Cardiac atrium fibroblast (primary cell): ENCODE measurements around the gene PRELID2. TPM values are rescaled to one million over a fixed set of nuclear protein-coding genes. Genes with fewer than 3 reads are reported as not detected.

Experiments
- total RNA-seq: library from RNA; depleted of rRNA; stranded (reverse); fragments of >200 nt; gene quantifications from 2 replicates; pipeline ENCODE4 v1.2.3, GENCODE V29; 2015

PRELID2 gene
- 2.9 and 11.9 TPM in 2 replicates for total RNA-seq

DNA sequence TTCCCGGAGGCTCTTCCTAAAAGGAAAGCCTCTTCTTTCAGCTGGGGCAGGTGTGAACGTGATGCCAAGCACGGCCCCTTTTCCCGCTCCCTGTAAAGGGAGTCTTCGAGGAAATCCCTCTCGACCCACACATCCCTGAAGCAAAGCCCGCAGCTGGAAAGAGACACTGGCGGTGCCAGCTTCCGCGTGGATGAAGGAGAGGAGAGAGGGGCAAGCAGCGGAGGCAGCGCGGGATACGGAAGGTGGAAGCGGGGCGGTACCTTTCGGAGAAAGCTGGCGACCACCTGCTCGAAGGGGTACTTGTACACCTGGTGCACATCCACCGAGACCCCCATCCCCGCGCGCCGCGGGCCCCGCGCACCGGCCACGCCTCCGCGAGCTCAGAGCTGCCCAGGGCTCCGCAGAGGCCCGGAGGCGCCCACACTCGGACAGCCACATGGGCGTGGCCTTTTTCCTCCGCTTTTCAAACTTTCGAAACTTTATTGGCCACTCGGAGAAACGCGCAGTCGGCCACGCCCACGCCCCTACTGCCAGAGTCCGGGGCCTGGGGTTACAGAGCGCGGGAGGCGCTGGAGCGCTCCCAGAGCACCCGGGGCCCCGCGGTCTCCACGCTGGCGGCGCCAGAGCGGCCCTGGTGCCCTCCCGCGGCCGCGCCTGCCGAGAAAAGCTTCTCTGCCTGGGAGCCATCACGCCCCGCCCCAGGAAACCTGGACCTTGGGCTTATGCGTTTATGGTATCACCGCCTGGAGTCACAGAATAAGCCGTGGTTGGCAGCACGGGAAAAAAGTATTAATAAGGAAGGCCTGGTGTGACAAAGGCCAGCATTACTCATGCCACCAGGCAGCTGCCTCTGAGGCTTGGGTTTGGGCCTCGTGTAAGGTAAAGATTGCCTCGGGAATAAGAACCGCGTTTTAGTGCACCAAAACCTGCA is at the start of gene PRELID2:
Gene PRELID2 (minus strand): TSS at position 426 of the 931 bp plus-strand sequence. CDS start 91 bp downstream, at position 335.

DNA sequence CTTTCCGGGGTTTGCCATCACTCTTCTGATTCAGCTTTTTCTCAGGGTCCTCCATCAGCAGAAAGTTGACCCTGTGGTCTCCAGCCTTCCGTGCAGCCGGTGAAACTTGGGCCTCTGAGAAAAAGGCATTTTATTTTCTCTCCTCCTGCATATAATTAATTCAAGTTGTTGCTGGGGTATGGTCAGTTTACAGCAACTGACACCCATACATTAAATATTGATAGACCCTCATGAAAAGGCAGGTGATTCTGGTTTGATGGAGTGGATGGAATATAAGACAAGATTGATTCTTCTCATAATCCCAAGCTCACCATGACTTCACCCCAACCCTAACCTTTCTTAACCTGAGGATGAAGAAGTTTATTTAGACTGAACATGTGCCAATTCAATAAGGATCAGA is 37.8 kb upstream of the PRELID2 start, which contains the start of gene GRXCR2:
Gene GRXCR2 (minus strand): TSS at position 101 of the 400 bp plus-strand sequence. CDS start 46 bp downstream, at position 55.

Other genes with a start within 250 kb of the PRELID2 start
- gene GRXCR2, start 37.7 kb upstream of the PRELID2 start, total RNA-seq = not detected in 2 replicates
- gene SH3RF2, start 101.2 kb upstream of the PRELID2 start, total RNA-seq = 0.16 and 0.18 TPM in 2 replicates